Measurements from ENCODE around the gene NHERF1. TPM values are rescaled to one million over a fixed set of nuclear protein-coding genes. Genes with fewer than 3 reads are reported as not detected.

Gene NHERF1
- total RNA-seq, 6 experiments from 2014 or later = 15.7 to 18.9 (median 17.5) TPM

DNA sequence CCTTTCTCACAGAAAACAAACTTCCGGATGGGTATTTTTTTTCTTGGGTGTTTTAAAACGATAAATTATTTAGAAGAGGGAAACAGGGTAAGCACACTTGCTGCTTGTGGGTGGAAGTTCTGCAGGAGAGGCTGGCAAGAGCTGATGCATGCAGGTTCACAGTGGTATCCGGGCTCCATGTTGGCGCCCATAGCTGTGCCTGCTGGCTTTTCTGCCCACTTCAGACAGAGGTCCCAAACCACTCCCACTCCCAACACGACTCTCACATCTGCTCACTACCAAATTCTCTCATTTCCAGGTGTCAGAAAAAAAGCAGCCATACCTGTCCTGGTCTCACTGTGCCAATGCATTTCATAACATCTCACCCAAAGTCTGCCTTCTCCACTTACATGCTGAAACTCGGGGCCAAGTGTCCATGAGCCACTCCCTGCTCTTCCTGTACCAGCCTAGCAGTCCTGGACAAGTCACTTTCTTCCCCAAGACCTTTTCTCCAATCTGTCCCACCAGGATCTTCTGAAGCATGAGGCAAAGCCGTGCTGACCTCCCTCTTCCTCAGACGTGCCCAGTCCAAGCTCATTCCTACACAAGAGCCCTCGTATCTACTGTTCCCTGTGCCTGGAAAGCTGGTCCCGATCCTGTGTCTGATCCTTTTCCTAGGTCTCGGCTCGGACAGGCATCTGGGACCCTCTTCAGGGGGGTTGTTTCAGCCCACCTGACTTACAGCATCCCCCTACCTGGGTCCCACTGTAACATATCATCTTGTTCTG, 37.2 kb upstream of the NHERF1 start:
- Mint-ChIP-seq H3K4me3 (no peak overlapping the region), H3K9me3 (no peaks in the 10 kb centered on the region; the same call in 1 of the 2 replicates), H3K4me1 (ENCODE audit: low read depth) (no peaks in the 10 kb centered on the region), H3K27me3 (ENCODE audit: insufficient read depth) (peaks cover 10% of the 10 kb centered on the region), H3K36me3 (ENCODE audit: low read depth) (no peaks in the 10 kb centered on the region), H3K27ac (no peak overlapping the region)
- TF ChIP-seq CTCF (IDR thresholded peaks at IDR 0.05) = no peak
- no peak for DNase-seq

DNA sequence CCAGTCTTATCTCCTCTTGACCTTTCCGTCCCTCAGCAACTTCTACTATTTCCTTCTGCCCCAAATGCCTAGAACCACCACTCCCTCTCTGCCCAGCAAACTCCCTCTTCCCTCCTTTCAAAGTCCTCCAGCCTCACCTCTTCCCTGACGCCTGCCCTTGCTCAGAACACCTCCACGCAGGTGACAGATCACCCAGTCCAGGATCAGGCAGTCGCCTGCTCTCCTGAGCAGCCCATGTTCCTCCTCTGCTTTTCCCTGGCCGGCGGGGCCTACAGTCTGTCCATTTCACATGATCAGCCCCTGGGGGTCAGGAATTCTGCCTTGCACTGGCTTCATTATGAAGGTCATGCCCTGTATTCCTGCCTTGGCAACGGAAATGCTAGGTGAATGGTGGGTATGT, 36.1 kb upstream of the NHERF1 start:
- H3K27ac Mint-ChIP-seq = no peak overlapping the region
- H3K4me3 Mint-ChIP-seq = no peak overlapping the region
- H3K36me3 Mint-ChIP-seq (ENCODE audit: low read depth) = no peaks in the 10 kb centered on the region
- no peaks in the 10 kb centered on the region for H3K9me3 Mint-ChIP-seq
- DNase-seq = no peak
- H3K27me3 Mint-ChIP-seq (ENCODE audit: insufficient read depth) = peaks cover 12% of the 10 kb centered on the region
- TF ChIP-seq CTCF (IDR thresholded peaks at IDR 0.05) = no peak
- no peaks in the 10 kb centered on the region for H3K4me1 Mint-ChIP-seq (ENCODE audit: low read depth)

DNA sequence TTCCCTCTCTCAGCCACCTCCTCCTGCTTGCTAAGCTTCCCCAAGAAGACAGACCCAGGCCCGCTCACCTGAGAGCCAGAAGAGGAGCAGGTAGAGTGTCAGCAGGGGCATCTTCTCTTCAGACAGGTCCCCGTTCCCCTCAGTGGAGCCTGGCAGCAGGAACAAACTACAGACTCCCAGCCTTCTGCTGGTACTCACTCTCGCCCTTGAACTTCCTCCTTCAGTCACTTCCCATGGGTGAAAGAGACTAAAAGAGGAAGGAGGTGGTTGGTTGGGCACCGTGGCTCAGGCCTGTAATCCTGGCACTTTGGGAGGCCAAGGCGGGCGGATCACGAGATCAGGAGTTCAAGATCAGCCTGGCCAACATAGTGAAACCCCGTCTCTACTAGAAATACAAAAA, 35.7 kb upstream of the NHERF1 start, which contains the start of gene CD300LF:
Gene CD300LF (minus strand): TSS at position 168 of the 400 bp plus-strand sequence. CDS start 57 bp downstream, at position 111.
- H3K36me3 Mint-ChIP-seq (ENCODE audit: low read depth) = no peaks in the 10 kb centered on the region
- H3K4me1 Mint-ChIP-seq (ENCODE audit: low read depth) = no peaks in the 10 kb centered on the region
- no peak within 1 kb of the TSS for H3K4me3 Mint-ChIP-seq
- no peak within 1 kb of the TSS for H3K27ac Mint-ChIP-seq
- H3K27me3 Mint-ChIP-seq (ENCODE audit: insufficient read depth) = peaks cover 12% of the 10 kb centered on the region
- no peaks in the 10 kb centered on the region for H3K9me3 Mint-ChIP-seq
- DNase-seq = no peak
- no peak for TF ChIP-seq CTCF (IDR thresholded peaks at IDR 0.05)

DNA sequence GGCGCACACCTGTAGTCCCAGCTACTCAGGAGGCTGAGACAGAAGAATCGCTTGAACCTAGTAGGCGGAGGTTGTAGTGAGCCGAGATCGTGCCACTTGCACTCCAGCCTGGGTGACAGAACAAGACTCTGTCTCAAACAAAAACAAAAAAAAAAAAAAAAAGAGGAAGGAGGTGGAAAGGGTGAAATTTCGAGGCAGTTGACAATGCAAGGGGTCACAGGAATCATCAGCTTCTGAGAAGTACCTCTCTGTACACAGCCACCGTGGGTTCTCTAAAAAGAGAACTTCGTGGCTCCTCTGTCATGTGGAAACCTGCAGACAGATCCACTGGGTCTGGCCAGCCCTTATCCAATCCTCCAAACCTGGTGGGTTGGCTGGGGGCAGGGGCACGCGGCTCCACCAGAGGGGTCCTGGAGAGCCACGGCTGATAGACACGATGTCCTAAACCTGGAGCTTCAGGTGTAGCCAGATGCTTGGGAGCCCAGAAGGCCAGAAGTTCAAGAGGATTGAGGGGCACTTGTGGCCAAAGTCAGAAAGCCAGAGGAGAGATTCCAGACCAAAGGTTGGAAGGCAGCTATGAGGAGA, 35.2 kb upstream of the NHERF1 start:
- Mint-ChIP-seq H3K4me3 (no peak overlapping the region), H3K9me3 (no peaks in the 10 kb centered on the region), H3K4me1 (ENCODE audit: low read depth) (no peaks in the 10 kb centered on the region), H3K27me3 (ENCODE audit: insufficient read depth) (peaks cover 12% of the 10 kb centered on the region), H3K27ac (no peak overlapping the region), H3K36me3 (ENCODE audit: low read depth) (no peaks in the 10 kb centered on the region)
- DNase-seq = no peak
- no peak for TF ChIP-seq CTCF (IDR thresholded peaks at IDR 0.05)

DNA sequence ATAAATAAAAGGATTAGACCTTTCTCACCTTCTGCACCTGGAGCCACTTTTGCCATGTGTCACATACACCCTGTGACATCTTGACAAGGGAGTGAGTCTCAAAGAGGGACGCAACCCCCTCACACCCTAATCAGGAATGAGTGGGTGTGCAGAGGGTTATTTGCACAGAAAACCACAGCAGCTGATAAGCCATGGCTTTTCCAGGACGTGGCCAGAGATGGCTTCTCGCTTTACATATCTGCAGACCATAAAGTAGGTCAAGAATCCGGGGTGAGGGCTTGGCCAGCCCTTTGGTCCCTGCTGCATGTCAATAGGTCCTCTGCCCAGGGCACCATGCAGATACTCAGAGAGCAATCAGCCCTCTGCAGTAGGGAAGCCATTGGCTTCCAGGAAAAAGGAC, 33.3 kb upstream of the NHERF1 start:
- no peak for TF ChIP-seq CTCF (IDR thresholded peaks at IDR 0.05)
- Mint-ChIP-seq H3K36me3 (ENCODE audit: low read depth) (no peaks in the 10 kb centered on the region), H3K27me3 (ENCODE audit: insufficient read depth) (peaks cover 15% of the 10 kb centered on the region), H3K9me3 (no peaks in the 10 kb centered on the region), H3K4me3 (no peak overlapping the region), H3K4me1 (ENCODE audit: low read depth) (no peaks in the 10 kb centered on the region), H3K27ac (no peak overlapping the region)
- DNase-seq = no peak

All from HFFc6 (cell line).